ENCODE data around the gene MMP20. TPM values are rescaled to one million over a fixed set of nuclear protein-coding genes. Genes with fewer than 3 reads are reported as not detected.

MMP20 gene
- total and polyA plus RNA-seq, 8 donors, result not detected

DNA sequence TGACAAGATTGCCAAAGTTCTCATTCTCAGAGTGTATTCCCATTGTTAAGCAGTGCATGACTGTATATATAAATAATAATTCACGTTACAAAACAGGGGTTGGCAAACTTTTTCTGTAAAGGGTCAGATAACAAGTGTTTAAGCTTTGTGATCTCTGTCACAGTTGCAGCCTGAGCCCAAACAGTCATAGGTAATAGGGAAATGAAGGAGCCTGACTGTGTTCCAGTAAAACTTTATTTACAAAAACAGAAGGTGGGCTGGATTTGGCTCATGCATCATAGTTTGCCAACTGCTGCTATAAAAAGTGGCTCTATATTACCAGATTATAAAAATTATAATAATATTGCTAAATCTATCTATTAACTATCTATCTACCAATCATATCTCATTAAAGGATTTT, 98.1 kb downstream of the MMP20 start:
- Histone ChIP-seq H3K36me3 (no peaks in the 10 kb centered on the region), H3K4me3 (no peak overlapping the region), H3K4me1 (no peaks in the 10 kb centered on the region), H3K27me3 (no peaks in the 10 kb centered on the region), H3K9me3 (no peaks in the 10 kb centered on the region), H3K27ac (no peak overlapping the region)
- 82 to 90% methylated on average over 1 of the region's 1 CpG for WGBS, 2 donors
- TF ChIP-seq, protein P1, sequence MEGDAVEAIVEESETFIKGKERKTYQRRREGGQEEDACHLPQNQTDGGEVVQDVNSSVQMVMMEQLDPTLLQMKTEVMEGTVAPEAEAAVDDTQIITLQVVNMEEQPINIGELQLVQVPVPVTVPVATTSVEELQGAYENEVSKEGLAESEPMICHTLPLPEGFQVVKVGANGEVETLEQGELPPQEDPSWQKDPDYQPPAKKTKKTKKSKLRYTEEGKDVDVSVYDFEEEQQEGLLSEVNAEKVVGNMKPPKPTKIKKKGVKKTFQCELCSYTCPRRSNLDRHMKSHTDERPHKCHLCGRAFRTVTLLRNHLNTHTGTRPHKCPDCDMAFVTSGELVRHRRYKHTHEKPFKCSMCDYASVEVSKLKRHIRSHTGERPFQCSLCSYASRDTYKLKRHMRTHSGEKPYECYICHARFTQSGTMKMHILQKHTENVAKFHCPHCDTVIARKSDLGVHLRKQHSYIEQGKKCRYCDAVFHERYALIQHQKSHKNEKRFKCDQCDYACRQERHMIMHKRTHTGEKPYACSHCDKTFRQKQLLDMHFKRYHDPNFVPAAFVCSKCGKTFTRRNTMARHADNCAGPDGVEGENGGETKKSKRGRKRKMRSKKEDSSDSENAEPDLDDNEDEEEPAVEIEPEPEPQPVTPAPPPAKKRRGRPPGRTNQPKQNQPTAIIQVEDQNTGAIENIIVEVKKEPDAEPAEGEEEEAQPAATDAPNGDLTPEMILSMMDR (IDR thresholded peaks at IDR 0.05), result no peak
- FAIRE-seq (no peak), DNase-seq (no peak), ATAC-seq (no peak)
- intact Hi-C loops (cut with DNase I), result no loop called here

Other genes starting within 250 kb of the MMP20 start
- gene TMEM123, start 172.6 kb downstream of the MMP20 start, total RNA-seq, result 100 to 1,000 TPM in 2 of 6 donors, 10 to 100 TPM in 4; 41.9 to 122 (median 63.0) TPM
- 10 to 100 TPM; 18.7 to 39.0 TPM for gene TMEM123, start 172.6 kb downstream of the MMP20 start, polyA plus RNA-seq
- gene MMP7, start 94.6 kb downstream of the MMP20 start, total RNA-seq, result 100 to 1,000 TPM in 2 of 6 donors, 10 to 100 TPM in 4; 13.5 to 751 (median 34.2) TPM
- gene MMP7, start 94.6 kb downstream of the MMP20 start, polyA plus RNA-seq, result 10 to 100 TPM; 34.4 to 68.1 TPM
- under 1 TPM in 1 of 6 donors, not detected in 5; 0.09 TPM for gene MMP27, start 80.4 kb upstream of the MMP20 start, total RNA-seq
- not detected for gene MMP27, start 80.4 kb upstream of the MMP20 start, polyA plus RNA-seq
- under 1 TPM in 1 of 6 donors, not detected in 5; 0.15 TPM for gene MMP8, start 99.6 kb upstream of the MMP20 start, total RNA-seq
- gene MMP8, start 99.6 kb upstream of the MMP20 start, polyA plus RNA-seq, result under 1 TPM; 0.05 to 0.08 TPM
- gene MMP10, start 155.3 kb upstream of the MMP20 start, total RNA-seq, result 1 to 10 TPM in 1 of 6 donors, under 1 TPM in 5; 0.09 to 2.9 (median 0.24) TPM
- gene MMP10, start 155.3 kb upstream of the MMP20 start, polyA plus RNA-seq, result under 1 TPM in 1 of 2 donors, not detected in 1; 0.40 TPM
- gene MMP1, start 172.8 kb upstream of the MMP20 start, total RNA-seq, result 1 to 10 TPM in 1 of 6 donors, under 1 TPM in 5; 0.20 to 1.4 (median 0.52) TPM
- gene MMP1, start 172.8 kb upstream of the MMP20 start, polyA plus RNA-seq, result 1 to 10 TPM in 1 of 2 donors, not detected in 1; 1.7 TPM
- gene MMP3, start 218.3 kb upstream of the MMP20 start, total RNA-seq, result under 1 TPM in 1 of 6 donors, not detected in 5; 0.16 TPM
- gene MMP3, start 218.3 kb upstream of the MMP20 start, polyA plus RNA-seq, result under 1 TPM in 1 of 2 donors, not detected in 1; 0.05 TPM
- gene MMP12, start 249.7 kb upstream of the MMP20 start, total RNA-seq, result under 1 TPM in 2 of 6 donors, not detected in 4; 0.12 to 0.19 TPM
- gene MMP12, start 249.7 kb upstream of the MMP20 start, polyA plus RNA-seq, result not detected

Measured in pancreas (tissue), 10 donors.